GM03348 (cell line): Measurements from ENCODE around the gene HRK.
A peak's percentile ranks its signal among the peaks of the same experiment; 100 is the strongest.

Source experiments
- DNase-seq: peaks from one replicate; pipeline ENCODE4 v3.0.0; 2012; ENCODE audit warnings: low spot score

Gene HRK

GRCh38 chr12:116898669-116899068, 17.4 kb upstream of the HRK start:
- DNase-seq, result no peak

- no peak for DNase-seq
Observed at GRCh38 chr12:116897476-116897875, 16.2 kb upstream of the HRK start.

GRCh38 chr12:116896411-116896924, 15.2 kb upstream of the HRK start:
- no peak for DNase-seq

GRCh38 chr12:116894913-116895312, 13.7 kb upstream of the HRK start:
- DNase-seq, result no peak

GRCh38 chr12:116892349-116893140, 11.3 kb upstream of the HRK start:
- no peak for DNase-seq

GRCh38 chr12:116891019-116891418, 9.8 kb upstream of the HRK start:
- DNase-seq, result no peak

- no peak for DNase-seq
Observed at GRCh38 chr12:116890330-116890729, 9.1 kb upstream of the HRK start.

- no peak for DNase-seq
Observed at GRCh38 chr12:116887897-116888296, 6.7 kb upstream of the HRK start.

GRCh38 chr12:116887244-116887643, 6.0 kb upstream of the HRK start:
- no peak for DNase-seq

GRCh38 chr12:116885491-116885890, 4.2 kb upstream of the HRK start:
- no peak for DNase-seq

GRCh38 chr12:116884871-116885270, 3.6 kb upstream of the HRK start:
- DNase-seq, result no peak

- peak; percentile 63 for DNase-seq
Observed at GRCh38 chr12:116882742-116883141, 1.5 kb upstream of the HRK start.

- no peak for DNase-seq
Observed at GRCh38 chr12:116881877-116882507, 751 bp upstream of the HRK start.

- DNase-seq, result peak; percentile 61
Observed at GRCh38 chr12:116880817-116881324, 370 bp downstream of the HRK start.

GRCh38 chr12:116880213-116880816, 926 bp downstream of the HRK start:
- no peak for DNase-seq

GRCh38 chr12:116879509-116880212, 1.6 kb downstream of the HRK start:
- DNase-seq, result peak; percentile 26

GRCh38 chr12:116878567-116879508, 2.4 kb downstream of the HRK start:
- peak; percentile 56 for DNase-seq

- no peak for DNase-seq
Observed at GRCh38 chr12:116876151-116876869, 4.9 kb downstream of the HRK start.

GRCh38 chr12:116874324-116874995, 6.8 kb downstream of the HRK start:
- no peak for DNase-seq

GRCh38 chr12:116870306-116870705, 10.9 kb downstream of the HRK start:
- DNase-seq, result no peak
